DND-41 (cell line): ENCODE results near the gene MYO1D.

Experiments used
- EZH2 ChIP-seq: IDR thresholded peaks from 3 replicates; pipeline ENCODE4 v1.6.1; 2012; ENCODE audit warnings: borderline replicate concordance, low read depth, mild to moderate bottlenecking, moderate library complexity, low read length, inconsistent platforms; ENCODE audit not compliant: severe bottlenecking
- TF ChIP-seq, protein P1 (sequence below): IDR thresholded peaks from 2 replicates; pipeline ENCODE4 v1.5.1; 2012; ENCODE audit warnings: borderline replicate concordance, low read length, moderate library complexity, mild to moderate bottlenecking; ENCODE audit not compliant: poor library complexity, severe bottlenecking; ENCODE audit errors: extremely low read depth

DNA sequence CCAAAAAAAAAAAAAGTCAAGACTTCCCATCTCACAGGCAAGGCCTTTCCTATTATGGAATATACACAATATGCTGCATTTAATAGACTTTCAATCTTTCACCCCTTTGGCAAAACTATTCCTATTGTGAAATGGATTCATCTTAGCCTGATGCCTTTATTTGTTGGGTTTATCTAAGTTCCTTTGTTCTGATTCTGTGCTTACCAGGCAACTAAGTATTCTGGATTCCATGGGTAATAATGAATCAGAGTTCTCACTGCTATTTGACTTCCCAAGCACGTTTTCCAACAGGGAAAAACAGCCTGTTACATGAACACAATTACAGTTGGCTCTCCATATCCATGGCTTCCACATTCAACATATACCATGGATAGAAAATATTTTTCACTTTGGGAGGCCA lies 135.5 kb downstream of the MYO1D start:
- TF ChIP-seq EZH2 = no peak
- TF ChIP-seq, protein P1, sequence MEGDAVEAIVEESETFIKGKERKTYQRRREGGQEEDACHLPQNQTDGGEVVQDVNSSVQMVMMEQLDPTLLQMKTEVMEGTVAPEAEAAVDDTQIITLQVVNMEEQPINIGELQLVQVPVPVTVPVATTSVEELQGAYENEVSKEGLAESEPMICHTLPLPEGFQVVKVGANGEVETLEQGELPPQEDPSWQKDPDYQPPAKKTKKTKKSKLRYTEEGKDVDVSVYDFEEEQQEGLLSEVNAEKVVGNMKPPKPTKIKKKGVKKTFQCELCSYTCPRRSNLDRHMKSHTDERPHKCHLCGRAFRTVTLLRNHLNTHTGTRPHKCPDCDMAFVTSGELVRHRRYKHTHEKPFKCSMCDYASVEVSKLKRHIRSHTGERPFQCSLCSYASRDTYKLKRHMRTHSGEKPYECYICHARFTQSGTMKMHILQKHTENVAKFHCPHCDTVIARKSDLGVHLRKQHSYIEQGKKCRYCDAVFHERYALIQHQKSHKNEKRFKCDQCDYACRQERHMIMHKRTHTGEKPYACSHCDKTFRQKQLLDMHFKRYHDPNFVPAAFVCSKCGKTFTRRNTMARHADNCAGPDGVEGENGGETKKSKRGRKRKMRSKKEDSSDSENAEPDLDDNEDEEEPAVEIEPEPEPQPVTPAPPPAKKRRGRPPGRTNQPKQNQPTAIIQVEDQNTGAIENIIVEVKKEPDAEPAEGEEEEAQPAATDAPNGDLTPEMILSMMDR = no peak
